B cell (primary cell): ENCODE data around the gene KCND3.

Source experiments
- EZH2 ChIP-seq: IDR thresholded peaks from 2 replicates; pipeline ENCODE4 v1.6.1; 2012; ENCODE audit warnings: borderline replicate concordance, low read depth, mild to moderate bottlenecking, moderate library complexity, low read length; ENCODE audit not compliant: insufficient read depth, poor library complexity, severe bottlenecking
- TF ChIP-seq, protein P1 (sequence below): fragments of 200-600 bp; IDR thresholded peaks from one replicate; pipeline ENCODE4 v1.8.0; 2022; ENCODE audit warnings: antibody characterized with exemption, mild to moderate bottlenecking

- no peak for TF ChIP-seq EZH2
- TF ChIP-seq, protein P1, sequence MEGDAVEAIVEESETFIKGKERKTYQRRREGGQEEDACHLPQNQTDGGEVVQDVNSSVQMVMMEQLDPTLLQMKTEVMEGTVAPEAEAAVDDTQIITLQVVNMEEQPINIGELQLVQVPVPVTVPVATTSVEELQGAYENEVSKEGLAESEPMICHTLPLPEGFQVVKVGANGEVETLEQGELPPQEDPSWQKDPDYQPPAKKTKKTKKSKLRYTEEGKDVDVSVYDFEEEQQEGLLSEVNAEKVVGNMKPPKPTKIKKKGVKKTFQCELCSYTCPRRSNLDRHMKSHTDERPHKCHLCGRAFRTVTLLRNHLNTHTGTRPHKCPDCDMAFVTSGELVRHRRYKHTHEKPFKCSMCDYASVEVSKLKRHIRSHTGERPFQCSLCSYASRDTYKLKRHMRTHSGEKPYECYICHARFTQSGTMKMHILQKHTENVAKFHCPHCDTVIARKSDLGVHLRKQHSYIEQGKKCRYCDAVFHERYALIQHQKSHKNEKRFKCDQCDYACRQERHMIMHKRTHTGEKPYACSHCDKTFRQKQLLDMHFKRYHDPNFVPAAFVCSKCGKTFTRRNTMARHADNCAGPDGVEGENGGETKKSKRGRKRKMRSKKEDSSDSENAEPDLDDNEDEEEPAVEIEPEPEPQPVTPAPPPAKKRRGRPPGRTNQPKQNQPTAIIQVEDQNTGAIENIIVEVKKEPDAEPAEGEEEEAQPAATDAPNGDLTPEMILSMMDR = no peak
Observed at GRCh38 chr1:111988743-111989453, 570 bp downstream of the KCND3 start.
